Chondrocyte (in vitro differentiated cells): ENCODE data around the gene C5. TPM values are rescaled to one million over a fixed set of nuclear protein-coding genes. Genes with fewer than 3 reads are reported as not detected.
"Not testable (repeated sequence)": the region's sequence is repeated elsewhere in the genome, so short reads cannot be mapped to it uniquely, and the experiment has no call there.

ENCODE experiments used
- DNase-seq: peaks from one replicate; pipeline ENCODE4 v3.0.0; 2021; ENCODE audit warnings: mixed read lengths, low spot score
- H3K27ac Mint-ChIP-seq: one replicate; pipeline ENCODE4 v1.8.0; 2021; ENCODE audit warnings: mild to moderate bottlenecking, moderate library complexity, mixed read lengths; ENCODE audit not compliant: unreplicated experiment
- H3K27me3 Mint-ChIP-seq: 2 replicates; pipeline ENCODE4 v1.8.0; 2021; ENCODE audit warnings: low read depth, mixed read lengths
- H3K36me3 Mint-ChIP-seq: 2 replicates; pipeline ENCODE4 v1.8.0; 2021; ENCODE audit warnings: low read depth, mixed read lengths
- H3K4me1 Mint-ChIP-seq: 2 replicates; pipeline ENCODE4 v1.8.0; 2021; ENCODE audit warnings: low read depth, mild to moderate bottlenecking, mixed read lengths
- H3K4me3 Mint-ChIP-seq: one replicate; pipeline ENCODE4 v1.8.0; 2021; ENCODE audit warnings: mild to moderate bottlenecking, moderate library complexity, mixed read lengths; ENCODE audit not compliant: unreplicated experiment
- H3K9me3 Mint-ChIP-seq: 2 replicates; pipeline ENCODE4 v1.8.0; 2021; ENCODE audit warnings: low read depth, mixed read lengths
- total RNA-seq: library from RNA; stranded (reverse); gene quantifications from 3 replicates; pipeline ENCODE4 v1.2.1, GENCODE V29; 2021
- TF ChIP-seq, protein P1 (sequence below): fragments of 200-600 bp; sonication (generic); IDR thresholded peaks from 2 replicates; pipeline ENCODE4 v1.5.0; 2021; ENCODE audit warnings: antibody characterized with exemption, mild to moderate bottlenecking, moderate library complexity

The C5 gene
- total RNA-seq, 1 donor from 2014 or later: 3.0 TPM

DNA sequence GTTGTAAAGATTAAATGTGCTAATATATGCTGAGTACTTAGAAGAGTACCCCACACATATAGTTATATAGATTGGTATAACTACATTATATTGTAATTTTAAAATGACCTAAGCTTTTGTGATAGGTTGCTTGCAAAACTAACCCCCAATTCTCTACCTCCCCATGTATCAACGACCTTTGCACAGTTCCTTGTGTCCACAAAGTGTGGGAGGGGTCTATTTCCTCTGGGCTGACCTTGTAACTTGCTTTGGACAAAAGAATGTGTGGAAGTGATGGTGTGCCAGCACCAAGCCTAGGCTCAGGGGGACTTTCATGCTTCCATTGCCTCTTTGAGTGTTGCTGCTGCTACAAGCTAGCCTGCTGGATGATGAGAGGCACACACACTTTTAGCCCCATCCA, 20.6 kb downstream of the C5 start:
- H3K36me3 Mint-ChIP-seq: peaks cover 4% of the 10 kb centered on the region

DNA sequence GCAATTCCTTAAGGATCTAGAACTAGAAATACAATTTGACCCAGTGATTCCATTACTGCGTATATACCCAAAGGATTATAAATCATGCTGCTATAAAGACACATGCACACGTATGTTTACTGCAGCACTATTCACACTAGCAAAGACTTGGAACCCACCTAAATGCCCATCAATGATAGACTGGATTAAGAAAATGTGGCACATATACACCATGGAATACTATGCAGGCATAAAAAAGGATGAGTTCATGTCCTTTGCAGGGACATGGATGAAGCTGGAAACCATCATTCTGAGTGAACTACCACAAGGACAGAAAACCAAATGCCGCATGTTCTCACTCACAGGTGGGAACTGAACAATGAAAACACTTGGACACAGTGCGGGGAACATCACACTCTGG, 21.8 kb downstream of the C5 start:
- H3K36me3 Mint-ChIP-seq, DNase-seq, H3K27ac Mint-ChIP-seq, H3K9me3 Mint-ChIP-seq, H3K27me3 Mint-ChIP-seq, H3K4me1 Mint-ChIP-seq, H3K4me3 Mint-ChIP-seq: not testable (repeated sequence)

More for the DNA sequence above, 20.6 kb downstream of the C5 start:
- H3K27ac Mint-ChIP-seq: no peak overlapping the region
- DNase-seq: no peak
- TF ChIP-seq, protein P1, sequence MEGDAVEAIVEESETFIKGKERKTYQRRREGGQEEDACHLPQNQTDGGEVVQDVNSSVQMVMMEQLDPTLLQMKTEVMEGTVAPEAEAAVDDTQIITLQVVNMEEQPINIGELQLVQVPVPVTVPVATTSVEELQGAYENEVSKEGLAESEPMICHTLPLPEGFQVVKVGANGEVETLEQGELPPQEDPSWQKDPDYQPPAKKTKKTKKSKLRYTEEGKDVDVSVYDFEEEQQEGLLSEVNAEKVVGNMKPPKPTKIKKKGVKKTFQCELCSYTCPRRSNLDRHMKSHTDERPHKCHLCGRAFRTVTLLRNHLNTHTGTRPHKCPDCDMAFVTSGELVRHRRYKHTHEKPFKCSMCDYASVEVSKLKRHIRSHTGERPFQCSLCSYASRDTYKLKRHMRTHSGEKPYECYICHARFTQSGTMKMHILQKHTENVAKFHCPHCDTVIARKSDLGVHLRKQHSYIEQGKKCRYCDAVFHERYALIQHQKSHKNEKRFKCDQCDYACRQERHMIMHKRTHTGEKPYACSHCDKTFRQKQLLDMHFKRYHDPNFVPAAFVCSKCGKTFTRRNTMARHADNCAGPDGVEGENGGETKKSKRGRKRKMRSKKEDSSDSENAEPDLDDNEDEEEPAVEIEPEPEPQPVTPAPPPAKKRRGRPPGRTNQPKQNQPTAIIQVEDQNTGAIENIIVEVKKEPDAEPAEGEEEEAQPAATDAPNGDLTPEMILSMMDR: no peak
- peaks cover 8% of the 10 kb centered on the region for H3K9me3 Mint-ChIP-seq
- no peak overlapping the region for H3K4me3 Mint-ChIP-seq
- peaks cover 8% of the 10 kb centered on the region for H3K4me1 Mint-ChIP-seq
- no peaks in the 10 kb centered on the region for H3K27me3 Mint-ChIP-seq

DNA sequence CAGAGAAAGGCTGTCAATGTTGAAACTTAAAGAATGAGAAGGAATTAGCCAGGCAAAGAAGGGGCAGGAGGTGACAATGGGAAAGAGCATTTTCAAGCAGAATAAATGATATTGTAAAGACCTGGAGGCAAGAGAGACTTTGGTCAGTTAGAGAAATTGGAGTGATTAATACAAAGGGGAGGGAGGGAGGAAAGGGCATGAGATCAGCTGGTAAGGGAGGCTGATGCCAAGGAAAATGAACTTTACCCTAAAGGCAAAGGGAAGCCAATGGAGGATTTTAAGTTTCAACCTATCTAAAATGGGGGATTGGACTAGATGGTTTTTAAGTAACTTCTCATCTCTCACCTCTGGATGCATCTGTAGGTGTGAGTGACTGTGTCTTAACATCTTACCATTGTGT, 23.3 kb downstream of the C5 start:
- Mint-ChIP-seq H3K4me1 (peaks cover 8% of the 10 kb centered on the region), H3K4me3 (no peak overlapping the region), H3K9me3 (peaks cover 8% of the 10 kb centered on the region), H3K27ac (peak overlapping the region; percentile 70), H3K36me3 (peaks cover 4% of the 10 kb centered on the region), H3K27me3 (no peaks in the 10 kb centered on the region)
- TF ChIP-seq, protein P1: no peak
- no peak for DNase-seq

DNA sequence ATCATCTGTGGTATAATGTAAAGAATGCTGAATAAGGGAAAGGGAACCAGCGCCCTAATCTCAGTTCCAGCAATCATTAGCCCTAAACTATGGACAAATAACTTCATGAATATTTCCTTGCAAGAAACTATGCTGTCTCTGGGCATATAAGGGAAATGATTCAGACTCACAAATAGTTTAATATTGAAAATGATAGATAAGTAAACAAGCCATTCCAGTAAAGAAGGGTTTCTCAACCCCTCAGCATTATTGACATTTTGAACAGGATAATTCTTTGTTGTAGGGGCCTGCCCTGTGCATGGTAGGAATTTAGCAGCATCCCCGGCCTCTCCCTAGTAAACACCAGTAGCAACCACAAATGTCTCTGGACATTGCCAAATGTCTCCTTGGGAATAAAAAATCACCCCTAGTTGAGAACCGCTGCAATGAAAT, 23.8 kb downstream of the C5 start:
- TF ChIP-seq, protein P1: no peak
- Mint-ChIP-seq H3K27me3 (no peaks in the 10 kb centered on the region), H3K27ac (peak overlapping the region; percentile 70), H3K4me3 (no peak overlapping the region), H3K4me1 (peaks cover 8% of the 10 kb centered on the region), H3K9me3 (peaks cover 8% of the 10 kb centered on the region), H3K36me3 (peaks cover 4% of the 10 kb centered on the region)
- no peak for DNase-seq

DNA sequence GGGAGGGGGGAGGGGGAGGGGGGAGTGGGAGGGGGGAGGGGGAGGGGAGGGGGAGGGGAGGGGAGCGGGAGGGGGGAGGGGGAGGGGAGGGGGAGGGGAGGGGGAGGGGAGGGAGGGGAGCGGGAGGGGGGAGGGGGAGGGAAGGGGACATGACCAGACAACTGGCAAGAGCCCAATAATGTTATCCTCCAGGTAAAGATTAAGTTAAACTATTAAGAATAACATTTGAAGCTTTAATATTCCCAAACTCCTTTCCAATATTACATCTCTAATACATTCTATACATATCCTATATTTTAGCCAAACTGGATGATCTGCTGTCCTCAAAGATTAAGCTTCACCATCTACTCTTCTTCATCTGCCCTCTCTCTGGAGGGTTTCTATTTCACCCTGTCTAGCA, 25.8 kb downstream of the C5 start:
- peaks cover 4% of the 10 kb centered on the region for H3K36me3 Mint-ChIP-seq
- H3K27ac Mint-ChIP-seq: no peak overlapping the region
- H3K27me3 Mint-ChIP-seq: no peaks in the 10 kb centered on the region
- TF ChIP-seq, protein P1: no peak
- DNase-seq: no peak
- H3K4me3 Mint-ChIP-seq: no peak overlapping the region
- H3K9me3 Mint-ChIP-seq: peaks cover 8% of the 10 kb centered on the region
- H3K4me1 Mint-ChIP-seq: peaks cover 8% of the 10 kb centered on the region

DNA sequence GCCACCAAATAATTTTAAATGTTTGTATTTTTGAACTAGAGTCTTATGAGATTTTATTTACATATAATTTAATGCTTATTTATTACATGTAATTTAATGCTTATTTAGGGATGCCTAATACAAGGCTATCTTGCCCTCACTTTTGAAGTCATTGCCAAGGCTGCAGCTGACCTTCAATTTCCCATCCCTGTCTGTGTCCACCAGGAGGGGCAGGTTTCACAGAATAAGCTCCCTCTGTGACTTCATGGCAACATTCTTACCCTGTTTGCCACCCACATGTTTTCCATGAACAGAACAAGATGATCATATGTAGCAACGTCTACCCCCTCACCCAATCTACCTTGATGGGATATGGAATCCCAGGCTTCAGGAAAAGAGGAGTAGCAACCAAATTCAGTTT, 27.0 kb downstream of the C5 start:
- peaks cover 8% of the 10 kb centered on the region for H3K9me3 Mint-ChIP-seq
- peaks cover 8% of the 10 kb centered on the region for H3K4me1 Mint-ChIP-seq
- TF ChIP-seq, protein P1: peak; percentile 55
- DNase-seq: no peak
- H3K27me3 Mint-ChIP-seq: no peaks in the 10 kb centered on the region
- peaks cover 4% of the 10 kb centered on the region for H3K36me3 Mint-ChIP-seq
- H3K4me3 Mint-ChIP-seq: no peak overlapping the region
- no peak overlapping the region for H3K27ac Mint-ChIP-seq
